ENCODE measurements around the gene SOS2. TPM values are rescaled to one million over a fixed set of nuclear protein-coding genes. Genes with fewer than 3 reads are reported as not detected.

SOS2 gene
- 8.9 to 14.2 TPM (median 11.1 TPM) in 5 replicates for total RNA-seq (2022; extraction: Qiagen RNA extraction; ENCODE audit: low read depth)

DNA sequence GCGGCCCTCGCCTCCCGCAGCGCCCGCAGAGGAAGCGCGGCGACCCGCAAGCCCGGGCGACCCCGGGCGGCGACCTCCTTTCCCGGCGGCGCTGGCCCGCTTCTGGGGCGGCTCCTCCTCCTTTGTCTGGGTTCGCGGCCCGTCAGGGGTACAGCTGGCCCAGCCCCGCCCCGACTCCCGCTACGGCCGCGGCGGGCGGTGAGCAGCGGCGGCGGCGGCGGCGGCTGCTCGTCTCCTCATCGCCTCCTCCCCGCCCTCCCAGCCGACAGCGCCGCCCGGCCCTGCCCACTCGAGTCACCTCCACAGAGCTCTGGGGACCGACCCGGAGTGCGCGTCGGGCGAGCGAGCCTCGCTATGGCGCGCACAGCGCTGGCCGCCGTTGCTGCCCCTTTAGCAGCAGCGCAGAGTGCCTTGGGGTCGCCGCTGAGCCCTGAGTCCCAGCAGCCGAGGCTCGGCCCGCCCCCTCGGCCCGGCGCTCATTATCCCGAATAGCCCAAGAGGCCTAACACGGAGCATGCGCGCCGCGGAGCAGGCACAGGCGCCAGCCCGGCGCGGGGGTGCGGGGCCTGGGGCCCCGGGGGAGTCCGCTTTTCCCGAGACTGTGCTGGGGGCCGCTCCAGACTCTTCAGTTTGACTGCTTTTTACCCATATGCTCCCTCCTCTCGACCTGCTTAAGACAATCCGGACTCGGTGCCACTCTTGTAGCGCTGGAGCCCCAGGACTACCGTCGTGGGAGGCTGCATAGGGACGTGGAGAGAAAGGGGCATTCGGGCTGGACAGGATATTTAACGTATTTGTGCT is at the start of gene SOS2:
TSS of gene SOS2 (minus strand) at position 104 of the 801 bp plus-strand sequence. CDS start 295 bp downstream, outside the sequence.

DNA sequence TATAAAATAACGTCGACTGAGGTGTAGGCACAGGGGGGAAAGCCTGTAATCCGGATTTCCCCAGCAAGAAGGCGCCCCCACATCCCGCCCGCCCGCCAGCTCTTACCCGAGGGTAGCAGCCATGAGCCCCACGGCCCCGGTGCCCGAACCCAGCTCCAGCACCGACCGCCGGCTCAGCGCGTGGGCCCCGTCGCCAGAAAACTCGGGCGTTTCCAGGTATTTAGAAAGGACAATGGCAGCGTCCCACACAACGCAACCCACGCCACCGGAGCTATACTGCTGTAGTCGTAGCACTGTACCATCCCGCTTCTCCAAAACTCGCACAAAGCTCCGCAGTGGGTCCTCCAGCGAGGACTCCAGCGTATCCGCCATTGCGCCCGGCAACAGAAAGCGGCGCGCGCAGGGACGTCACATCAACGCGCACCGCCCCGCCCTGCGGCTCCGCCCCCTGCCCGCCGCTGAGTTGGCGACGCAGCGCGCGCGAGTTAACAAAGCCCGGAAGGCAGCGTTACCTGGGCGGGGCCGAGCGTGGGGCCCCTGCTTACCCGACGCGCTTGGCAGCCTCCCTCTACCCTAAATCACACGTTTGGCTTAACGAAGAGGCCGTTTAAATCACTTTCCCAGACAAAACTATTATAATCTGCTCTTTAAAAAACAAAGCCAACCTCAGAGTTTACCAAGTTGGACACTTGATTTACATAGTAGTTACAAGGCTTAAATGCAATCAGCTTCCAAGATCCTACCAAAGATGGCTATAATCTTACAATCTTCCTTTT is 115.0 kb downstream of the SOS2 start, which contains the start of gene VCPKMT:
TSS of gene VCPKMT (minus strand) at position 392 of the 776 bp plus-strand sequence. CDS start at position 372, 20 bp downstream.

Other genes with a start within 250 kb of the SOS2 start
- 8.2 to 9.8 TPM (median 8.8 TPM) in 5 replicates for gene VCPKMT, start 115.0 kb downstream of the SOS2 start, total RNA-seq (2022; extraction: Qiagen RNA extraction; ENCODE audit: low read depth)
- 9.7 to 11.8 TPM (median 10.2 TPM) in 5 replicates for gene L2HGDH, start 80.7 kb upstream of the SOS2 start, total RNA-seq (2022; extraction: Qiagen RNA extraction; ENCODE audit: low read depth)
- gene DMAC2L, start 80.7 kb upstream of the SOS2 start, total RNA-seq (2022; extraction: Qiagen RNA extraction; ENCODE audit: low read depth): 12.2 to 15.3 TPM (median 12.4 TPM) in 5 replicates
- gene CDKL1, start 165.3 kb upstream of the SOS2 start, total RNA-seq (2022; extraction: Qiagen RNA extraction; ENCODE audit: low read depth): 2.2 to 23.2 TPM (median 7.2 TPM) in 5 replicates